OCI-LY1 (cell line): ENCODE measurements around the gene ITGB8.

Experiments
- H2AFZ ChIP-seq: fragments of 200-600 bp; sonication (generic), shearing (Covaris generic); 2 replicates; pipeline ENCODE4 v1.6.0; 2014; ENCODE audit warnings: antibody characterized with exemption, mild to moderate bottlenecking, low read length
- H3F3A ChIP-seq: fragments of 200-600 bp; sonication (generic), shearing (Covaris generic); 2 replicates; pipeline ENCODE4 v1.6.0; 2014; ENCODE audit warnings: mild to moderate bottlenecking, antibody characterized with exemption, low read length, moderate library complexity; ENCODE audit not compliant: insufficient read depth
- H3K27ac ChIP-seq: fragments of 200-600 bp; sonication (generic); 2 replicates; pipeline ENCODE4 v1.5.1; 2014; ENCODE audit warnings: low read length, mixed run types, mild to moderate bottlenecking, low read depth; ENCODE audit not compliant: poor library complexity, severe bottlenecking
- H3K27me3 ChIP-seq: fragments of 200-600 bp; sonication (generic); 2 replicates; pipeline ENCODE4 v1.6.0; 2014; ENCODE audit warnings: antibody characterized with exemption, mild to moderate bottlenecking, low read length, moderate library complexity; ENCODE audit not compliant: insufficient read depth
- H3K36me3 ChIP-seq: fragments of 200-600 bp; sonication (generic); 2 replicates; pipeline ENCODE4 v1.6.1; 2014; ENCODE audit warnings: mild to moderate bottlenecking, antibody characterized with exemption, low read length, moderate library complexity, mixed read lengths; ENCODE audit not compliant: insufficient read depth
- H3K4me1 ChIP-seq: fragments of 200-600 bp; sonication (generic); 2 replicates; pipeline ENCODE4 v1.5.1; 2014; ENCODE audit warnings: mild to moderate bottlenecking, low read length, moderate library complexity; ENCODE audit not compliant: insufficient read depth, severe bottlenecking
- H3K4me2 ChIP-seq: fragments of 200-600 bp; sonication (generic), shearing (Covaris generic); 2 replicates; pipeline ENCODE4 v1.6.1; 2014; ENCODE audit warnings: low read length
- H3K4me3 ChIP-seq: fragments of 200-600 bp; sonication (generic); 2 replicates; pipeline ENCODE4 v1.5.1; 2014; ENCODE audit warnings: low read length, low read depth, mild to moderate bottlenecking, mixed read lengths; ENCODE audit not compliant: poor library complexity, severe bottlenecking
- H3K79me2 ChIP-seq: fragments of 200-600 bp; shearing (Covaris generic); 2 replicates; pipeline ENCODE4 v1.6.1; 2016; ENCODE audit warnings: mixed run types, low read length, mixed read lengths; ENCODE audit not compliant: insufficient read depth
- H3K9ac ChIP-seq: fragments of 200-600 bp; sonication (generic), shearing (Covaris generic); 2 replicates; pipeline ENCODE4 v1.6.1; 2014; ENCODE audit warnings: mild to moderate bottlenecking, low read length, mixed read lengths
- H3K9me2 ChIP-seq: fragments of 200-600 bp; sonication (generic), shearing (Covaris generic); 2 replicates; pipeline ENCODE4 v1.6.1; 2014; ENCODE audit warnings: low read depth, mild to moderate bottlenecking, low read length, mixed read lengths
- H3K9me3 ChIP-seq: fragments of 200-600 bp; shearing (Covaris generic); 2 replicates; pipeline ENCODE4 v1.6.1; 2014; ENCODE audit warnings: low read length, mixed read lengths
- H4K20me1 ChIP-seq: fragments of 200-600 bp; sonication (generic), shearing (Covaris generic); 2 replicates; pipeline ENCODE4 v1.6.0; 2016; ENCODE audit warnings: mild to moderate bottlenecking, low read length; ENCODE audit not compliant: insufficient read depth
- CTCF ChIP-seq: fragments of 200-600 bp; sonication (generic), shearing (Covaris generic); IDR thresholded peaks from 2 replicates; pipeline ENCODE4 v1.5.1; 2017; ENCODE audit warnings: mild to moderate bottlenecking, antibody characterized with exemption, low read length, moderate library complexity, mixed read lengths
- EZH2 ChIP-seq: fragments of 200-600 bp; sonication (generic), shearing (Covaris generic); IDR thresholded peaks from 2 replicates; pipeline ENCODE4 v1.8.0; 2017; ENCODE audit warnings: borderline replicate concordance, mixed run types, mild to moderate bottlenecking, antibody characterized with exemption, low read length, moderate library complexity, mixed read lengths

Gene ITGB8

GRCh38 chr7:20310301-20310700, 20.4 kb upstream of the ITGB8 start:
- no peaks in the 10 kb centered on the region for H3K9me2 ChIP-seq
- peak overlapping the region; percentile 27 for H3K4me3 ChIP-seq
- H3K36me3 ChIP-seq = no peaks in the 10 kb centered on the region; the same call in 1 of the 2 replicates
- no peaks in the 10 kb centered on the region for H3K27me3 ChIP-seq
- no peaks in the 10 kb centered on the region for H3K79me2 ChIP-seq
- H3K27ac ChIP-seq = peak overlapping the region; percentile 94
- peak overlapping the region; percentile 40 for H3K9ac ChIP-seq
- H4K20me1 ChIP-seq = no peaks in the 10 kb centered on the region
- H3F3A ChIP-seq = peaks cover 14% of the 10 kb centered on the region; the same call in 1 of the 2 replicates
- H2AFZ ChIP-seq = peak overlapping the region; percentile 71
- H3K4me2 ChIP-seq = peak overlapping the region; percentile 73
- H3K4me1 ChIP-seq = peaks cover 66% of the 10 kb centered on the region
- no peak for TF ChIP-seq CTCF
- no peak for TF ChIP-seq EZH2
- H3K9me3 ChIP-seq = no peaks in the 10 kb centered on the region

- H3K9ac ChIP-seq = peak overlapping the region; percentile 40
- H3K9me3 ChIP-seq = no peaks in the 10 kb centered on the region
- peak overlapping the region; percentile 94 for H3K27ac ChIP-seq
- no peaks in the 10 kb centered on the region for H3K79me2 ChIP-seq
- H2AFZ ChIP-seq = peak overlapping the region; percentile 71; the same call in 1 of the 2 replicates
- H3K4me1 ChIP-seq = peaks cover 57% of the 10 kb centered on the region
- TF ChIP-seq CTCF = peak; percentile 84
- no peak for TF ChIP-seq EZH2
- H3K4me2 ChIP-seq = peak overlapping the region; percentile 73
- no peaks in the 10 kb centered on the region for H4K20me1 ChIP-seq
- peak overlapping the region; percentile 27 for H3K4me3 ChIP-seq
- H3K27me3 ChIP-seq = no peaks in the 10 kb centered on the region
- H3K9me2 ChIP-seq = no peaks in the 10 kb centered on the region
- H3K36me3 ChIP-seq = no peaks in the 10 kb centered on the region; the same call in 1 of the 2 replicates
- H3F3A ChIP-seq = peaks cover 6% of the 10 kb centered on the region; the same call in 1 of the 2 replicates
These were observed 19.5 kb upstream of the ITGB8 start for GRCh38 chr7:20310963-20311742.

- no peak overlapping the region for H3K4me2 ChIP-seq
- H3K79me2 ChIP-seq = no peaks in the 10 kb centered on the region
- no peaks in the 10 kb centered on the region for H4K20me1 ChIP-seq
- H3K9ac ChIP-seq = no peak overlapping the region
- no peaks in the 10 kb centered on the region for H3K9me3 ChIP-seq
- no peaks in the 10 kb centered on the region for H3K9me2 ChIP-seq
- no peak overlapping the region for H3K27ac ChIP-seq
- no peaks in the 10 kb centered on the region for H3K27me3 ChIP-seq
- TF ChIP-seq EZH2 = no peak
- TF ChIP-seq CTCF = no peak
- no peak overlapping the region for H3K4me3 ChIP-seq
- no peaks in the 10 kb centered on the region; the same call in 1 of the 2 replicates for H3K36me3 ChIP-seq
- peaks cover 3% of the 10 kb centered on the region; the same call in 1 of the 2 replicates for H3F3A ChIP-seq
- H3K4me1 ChIP-seq = peaks cover 52% of the 10 kb centered on the region
- H2AFZ ChIP-seq = no peak overlapping the region
These were observed 19.0 kb upstream of the ITGB8 start for GRCh38 chr7:20311743-20312042.
